NB4 (cell line): ENCODE results near the gene CYB5A.

Experiments used
- DNase-seq: peaks from one replicate; pipeline ENCODE4 v3.0.0; 2010; ENCODE audit warnings: low read depth
- H3K4me3 ChIP-seq: one replicate; pipeline ENCODE4 v1.5.1; 2011; ENCODE audit warnings: mild to moderate bottlenecking, low read depth, low read length, moderate library complexity
- CTCF ChIP-seq: IDR thresholded peaks from one replicate; pipeline ENCODE4 v1.5.1; 2012; ENCODE audit warnings: low read depth, low read length
- MAX ChIP-seq: IDR thresholded peaks from 2 replicates; pipeline ENCODE4 v1.6.1; 2011; ENCODE audit warnings: low read depth, low read length
- MYC ChIP-seq: IDR thresholded peaks from 2 replicates; pipeline ENCODE4 v1.6.1; 2011; ENCODE audit warnings: low read depth, low read length
- POLR2A ChIP-seq: IDR thresholded peaks from 2 replicates; pipeline ENCODE4 v1.6.1; 2011; ENCODE audit warnings: mild to moderate bottlenecking; ENCODE audit not compliant: insufficient read length; ENCODE audit errors: extremely low read depth

Gene CYB5A

GRCh38 chr18:74264303-74265020 lies 27.3 kb downstream of the CYB5A start:
- H3K4me3 ChIP-seq = no peak overlapping the region
- TF ChIP-seq POLR2A (no peak), MYC (no peak), CTCF (no peak), MAX (no peak)
- DNase-seq = no peak

- DNase-seq = peak; percentile 22
- TF ChIP-seq MAX (no peak), CTCF (no peak), POLR2A (no peak), MYC (no peak)
- no peak overlapping the region for H3K4me3 ChIP-seq
Measured at GRCh38 chr18:74261053-74261713, 30.6 kb downstream of the CYB5A start.

GRCh38 chr18:74259347-74259746 lies 32.4 kb downstream of the CYB5A start:
- DNase-seq = no peak
- TF ChIP-seq MYC (no peak), CTCF (no peak), MAX (no peak), POLR2A (no peak)
- no peak overlapping the region for H3K4me3 ChIP-seq

- TF ChIP-seq POLR2A (no peak), CTCF (no peak)
Measured at GRCh38 chr18:74257083-74257482, 34.7 kb downstream of the CYB5A start.

GRCh38 chr18:74256190-74256589 lies 35.6 kb downstream of the CYB5A start:
- H3K4me3 ChIP-seq = no peak overlapping the region
- DNase-seq = no peak
- no peak for TF ChIP-seq MYC
- TF ChIP-seq POLR2A = no peak
- TF ChIP-seq MAX = no peak
- TF ChIP-seq CTCF = no peak

More at GRCh38 chr18:74257083-74257482, 34.7 kb downstream of the CYB5A start:
- peak; percentile 30 for DNase-seq
- H3K4me3 ChIP-seq = no peak overlapping the region
